SU-DHL-6 (cell line): Measurements from ENCODE around the gene FABP1.

Experiments
- EZH2phosphoT487 ChIP-seq: fragments of 200-600 bp; sonication (generic), shearing (Covaris generic); conservative IDR thresholded peaks from 2 replicates; pipeline ENCODE4 v1.6.1; 2018; ENCODE audit warnings: mild to moderate bottlenecking, antibody characterized with exemption, low read length, moderate library complexity, mixed read lengths
- TF ChIP-seq, protein P1 (sequence below): fragments of 200-600 bp; sonication (generic); IDR thresholded peaks from one replicate; pipeline ENCODE4 v1.5.1; 2017; ENCODE audit warnings: antibody characterized with exemption, mild to moderate bottlenecking, low read length, moderate library complexity; ENCODE audit not compliant: insufficient read depth, poor library complexity, severe bottlenecking

- TF ChIP-seq, protein P1, sequence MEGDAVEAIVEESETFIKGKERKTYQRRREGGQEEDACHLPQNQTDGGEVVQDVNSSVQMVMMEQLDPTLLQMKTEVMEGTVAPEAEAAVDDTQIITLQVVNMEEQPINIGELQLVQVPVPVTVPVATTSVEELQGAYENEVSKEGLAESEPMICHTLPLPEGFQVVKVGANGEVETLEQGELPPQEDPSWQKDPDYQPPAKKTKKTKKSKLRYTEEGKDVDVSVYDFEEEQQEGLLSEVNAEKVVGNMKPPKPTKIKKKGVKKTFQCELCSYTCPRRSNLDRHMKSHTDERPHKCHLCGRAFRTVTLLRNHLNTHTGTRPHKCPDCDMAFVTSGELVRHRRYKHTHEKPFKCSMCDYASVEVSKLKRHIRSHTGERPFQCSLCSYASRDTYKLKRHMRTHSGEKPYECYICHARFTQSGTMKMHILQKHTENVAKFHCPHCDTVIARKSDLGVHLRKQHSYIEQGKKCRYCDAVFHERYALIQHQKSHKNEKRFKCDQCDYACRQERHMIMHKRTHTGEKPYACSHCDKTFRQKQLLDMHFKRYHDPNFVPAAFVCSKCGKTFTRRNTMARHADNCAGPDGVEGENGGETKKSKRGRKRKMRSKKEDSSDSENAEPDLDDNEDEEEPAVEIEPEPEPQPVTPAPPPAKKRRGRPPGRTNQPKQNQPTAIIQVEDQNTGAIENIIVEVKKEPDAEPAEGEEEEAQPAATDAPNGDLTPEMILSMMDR, result no peak
- TF ChIP-seq EZH2phosphoT487, result no peak
These were observed 10.0 kb upstream of the FABP1 start for GRCh38 chr2:88137833-88138232.
